GM19397 (cell line): ENCODE results near the gene HACE1.
"Not testable (repeated sequence)": the region's sequence is repeated elsewhere in the genome, so short reads cannot be mapped to it uniquely, and the experiment has no call there.

Experiments
- ATAC-seq: cut with Tn5 transposase; IDR thresholded peaks from one replicate; pipeline ENCODE4 v1.9.1; 2021; ENCODE audit warnings: mild to moderate bottlenecking, moderate library complexity; ENCODE audit not compliant: unreplicated experiment

The HACE1 gene

GRCh38 chr6:104859225-104860146, at the start of gene HACE1:
Gene HACE1, minus strand, starts transcription at chr6:104859919. Its CDS starts 277 bp downstream, at chr6:104859642.
- ATAC-seq: peak; percentile 99

- no peak for ATAC-seq
Observed at GRCh38 chr6:104908888-104909525, 49.3 kb upstream of the HACE1 start.

GRCh38 chr6:104908031-104908887, 48.5 kb upstream of the HACE1 start:
- ATAC-seq: no peak

GRCh38 chr6:104898893-104899292, 39.2 kb upstream of the HACE1 start:
- not testable (repeated sequence) for ATAC-seq

- ATAC-seq: no peak
Observed at GRCh38 chr6:104896914-104897313, 37.2 kb upstream of the HACE1 start.

- no peak for ATAC-seq
Observed at GRCh38 chr6:104888066-104888465, 28.3 kb upstream of the HACE1 start.

GRCh38 chr6:104887350-104887749, 27.6 kb upstream of the HACE1 start:
- ATAC-seq: no peak

- ATAC-seq: no peak
Observed at GRCh38 chr6:104885518-104886043, 25.9 kb upstream of the HACE1 start.

- ATAC-seq: no peak
Observed at GRCh38 chr6:104884867-104885517, 25.3 kb upstream of the HACE1 start.

- no peak for ATAC-seq
Observed at GRCh38 chr6:104881964-104882668, 22.4 kb upstream of the HACE1 start.

GRCh38 chr6:104862456-104862855, 2.7 kb upstream of the HACE1 start:
- ATAC-seq: no peak

- ATAC-seq: no peak
Observed at GRCh38 chr6:104860221-104860620, 502 bp upstream of the HACE1 start.

- no peak for ATAC-seq
Observed at GRCh38 chr6:104858642-104859041, 1.1 kb downstream of the HACE1 start.

GRCh38 chr6:104855507-104855906, 4.2 kb downstream of the HACE1 start:
- ATAC-seq: no peak

- not testable (repeated sequence) for ATAC-seq
Observed at GRCh38 chr6:104847721-104848120, 12.0 kb downstream of the HACE1 start.

GRCh38 chr6:104843229-104843628, 16.5 kb downstream of the HACE1 start:
- ATAC-seq: no peak

GRCh38 chr6:104837158-104837557, 22.6 kb downstream of the HACE1 start:
- ATAC-seq: no peak

GRCh38 chr6:104836479-104837020, 23.2 kb downstream of the HACE1 start:
- ATAC-seq: not testable (repeated sequence)

GRCh38 chr6:104835782-104836181, 23.9 kb downstream of the HACE1 start:
- no peak for ATAC-seq
